Stimulated activated CD8-positive, alpha-beta memory T cell treated with anti-CD3 and anti-CD28 coated beads, Interleukin-7, amount 100 ng/mL, for 4 hours (primary cell): ENCODE results near the gene NCOA1.
A peak's percentile ranks its signal among the peaks of the same experiment; 100 is the strongest.
"Not testable (repeated sequence)": the region's sequence is repeated elsewhere in the genome, so short reads cannot be mapped to it uniquely, and the experiment has no call there.

Source experiments
- DNase-seq, 2 donors: peaks; one replicate each; pipeline ENCODE4 v3.0.0-alpha.2; 2020; ENCODE audit warnings: low read depth in 2 of 2

Gene NCOA1

DNA sequence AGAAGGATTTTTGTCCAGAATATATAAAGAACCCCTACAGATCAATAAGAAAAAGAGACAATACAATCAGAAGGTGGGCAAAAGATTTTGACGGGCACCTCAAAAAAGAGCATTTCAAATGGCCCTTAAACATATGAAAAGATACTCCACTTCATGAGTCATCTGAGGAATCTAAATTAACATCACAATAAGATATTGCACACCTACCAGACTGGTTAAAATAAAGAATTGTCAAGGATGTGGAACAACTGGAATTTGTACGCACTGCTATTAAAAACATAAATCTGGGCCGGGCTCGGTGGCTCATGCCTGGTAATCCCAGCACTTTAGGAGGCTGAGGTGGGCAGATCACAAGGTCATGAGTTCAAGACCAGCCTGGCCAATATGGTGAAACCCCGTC lies 17.0 kb upstream of the NCOA1 start:
- DNase-seq: no peak

DNA sequence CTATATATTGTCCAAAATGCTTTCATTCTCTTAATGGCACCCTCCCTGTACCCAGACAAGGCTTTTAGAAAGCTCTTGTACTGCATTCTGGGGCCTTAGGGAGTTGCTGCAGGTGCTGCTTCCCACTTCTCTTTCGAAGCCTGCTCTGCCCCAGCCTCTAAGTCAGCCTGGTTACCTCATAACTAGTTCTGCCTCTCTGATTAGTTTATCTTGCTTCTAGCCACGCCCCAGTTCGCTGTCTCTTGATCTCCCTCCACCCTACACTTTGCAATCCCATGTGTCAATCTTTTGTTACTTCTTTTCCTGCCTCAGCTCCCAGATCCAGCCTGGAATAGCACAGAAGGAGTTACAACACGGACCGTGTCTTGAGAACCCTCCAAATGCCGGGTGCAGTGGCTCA lies 13.8 kb upstream of the NCOA1 start:
- no peak for DNase-seq

DNA sequence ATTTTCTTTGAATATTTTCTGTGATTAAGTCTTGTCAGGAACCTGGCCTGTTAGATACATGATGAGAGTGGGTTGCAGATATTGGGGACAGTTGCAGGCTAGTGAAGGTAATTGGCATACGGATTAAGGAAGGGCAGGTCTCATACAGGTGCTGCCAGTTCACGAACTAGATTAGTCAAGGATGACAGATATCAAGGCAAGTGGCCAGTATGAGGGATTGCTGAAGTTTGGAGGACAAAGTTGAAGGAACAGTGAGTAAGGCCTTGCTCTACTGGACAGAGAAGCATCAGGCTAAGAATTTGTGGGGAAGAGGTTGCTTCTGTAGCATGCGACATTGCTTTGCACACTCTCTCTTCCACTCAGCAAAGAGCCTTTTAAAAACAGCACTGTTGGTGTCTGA lies 12.8 kb upstream of the NCOA1 start:
- DNase-seq: no peak

DNA sequence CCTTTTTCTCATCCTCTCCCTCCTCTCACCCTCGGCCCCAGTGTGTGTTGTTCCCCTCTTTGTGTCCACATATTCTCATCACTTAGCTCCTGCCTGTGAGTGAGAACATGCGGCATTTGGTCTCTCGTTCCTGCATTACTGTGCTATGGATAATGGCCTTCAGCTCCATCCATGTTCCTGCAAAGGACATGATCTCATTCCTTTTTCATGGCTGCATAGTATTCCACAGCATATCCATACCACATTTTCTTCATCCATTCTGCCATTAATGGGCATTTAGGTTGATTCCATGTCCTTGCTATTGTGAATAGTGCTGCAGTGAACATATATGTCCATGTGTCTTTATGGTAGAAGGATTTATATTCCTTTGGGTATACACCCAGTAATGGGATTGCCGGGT lies 10.8 kb upstream of the NCOA1 start:
- DNase-seq: no peak

DNA sequence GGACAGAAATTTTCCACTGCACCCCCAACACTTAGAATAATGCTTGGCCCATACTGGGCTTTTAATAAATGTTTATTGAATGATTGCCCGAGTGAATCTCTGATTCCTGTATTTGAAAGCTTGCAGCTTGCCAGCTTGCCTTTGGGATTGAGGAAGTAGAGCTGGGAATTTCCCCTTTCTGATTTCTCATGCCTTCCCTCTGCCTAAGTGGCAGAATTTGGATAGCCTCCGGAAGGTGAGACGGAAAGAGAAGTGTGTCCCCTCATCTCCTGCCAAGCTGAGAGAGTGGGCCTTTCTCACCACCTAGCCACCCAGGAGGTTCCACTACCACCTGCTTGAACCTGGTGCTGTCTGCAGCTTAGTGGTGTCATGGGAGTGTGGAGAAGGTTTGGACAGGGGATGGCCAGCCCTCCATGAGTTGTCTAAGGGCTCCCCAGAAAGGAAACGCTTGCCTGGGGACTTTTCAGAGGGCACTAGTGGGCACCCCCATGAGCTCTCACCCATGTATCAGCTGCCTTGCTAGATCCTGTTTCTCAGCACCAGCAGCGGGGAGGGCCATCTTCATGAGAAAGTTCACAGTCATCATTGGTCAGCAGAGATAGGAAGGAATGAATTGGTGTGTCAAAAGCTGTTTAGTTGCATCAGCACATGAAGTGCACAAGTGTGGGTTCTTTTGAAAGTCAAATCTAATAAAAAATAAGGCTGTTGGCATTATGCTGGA lies 8.6 kb upstream of the NCOA1 start:
- DNase-seq: no peak

DNA sequence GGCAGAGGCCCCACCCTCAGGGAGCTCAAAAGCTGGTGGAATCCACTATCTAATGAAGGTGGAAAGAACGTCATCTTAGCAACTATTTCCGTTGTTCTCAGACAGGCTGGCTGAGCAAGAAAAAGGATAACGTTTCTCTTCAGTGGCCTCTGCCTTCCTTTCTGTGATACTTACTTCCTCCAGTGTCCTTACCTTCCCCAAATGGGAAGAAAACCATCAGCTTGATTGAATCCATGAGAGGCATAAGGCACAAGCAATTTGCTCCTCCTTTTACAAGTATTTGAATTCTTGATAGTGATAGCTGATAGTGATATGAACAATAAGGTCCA lies 8.1 kb upstream of the NCOA1 start:
- no peak for DNase-seq

DNA sequence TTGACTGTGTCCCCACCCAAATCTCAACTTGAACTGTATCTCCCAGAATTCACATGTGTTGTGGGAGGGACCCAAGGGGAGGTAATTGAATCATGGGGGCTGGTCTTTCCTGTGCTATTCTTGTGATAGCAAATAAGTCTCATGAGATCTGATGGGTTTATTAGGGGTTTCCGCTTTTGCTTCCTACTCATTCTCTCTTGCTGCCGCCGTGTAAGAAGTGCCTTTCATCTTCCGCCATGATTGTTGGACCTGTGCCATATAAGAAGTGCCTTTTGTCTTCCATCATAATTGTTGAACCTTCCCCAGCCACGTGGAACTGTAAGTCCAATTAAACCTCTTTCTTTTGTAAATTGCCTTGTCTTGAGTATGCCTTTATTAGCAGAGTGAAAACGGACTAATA lies 6.4 kb upstream of the NCOA1 start:
- DNase-seq: not testable (repeated sequence)

DNA sequence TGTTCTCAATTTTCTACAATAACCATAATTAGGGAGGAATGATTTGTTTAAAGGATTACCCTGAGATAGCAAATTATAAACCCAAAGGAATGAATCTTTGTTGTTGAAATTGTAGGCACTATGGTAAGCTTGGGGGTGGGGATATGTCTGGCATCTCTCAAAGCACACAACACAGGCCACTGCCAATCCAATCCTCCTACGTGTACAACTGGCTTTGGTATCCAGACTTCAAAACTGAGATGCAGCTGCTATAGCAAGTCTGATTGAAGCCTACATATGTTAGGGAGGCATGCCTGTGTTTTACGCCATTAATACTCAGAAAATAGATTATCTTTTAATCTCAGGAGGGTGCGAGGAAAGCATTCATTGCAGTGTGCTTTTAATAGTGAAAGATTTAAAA lies 5.9 kb upstream of the NCOA1 start:
- DNase-seq: no peak

DNA sequence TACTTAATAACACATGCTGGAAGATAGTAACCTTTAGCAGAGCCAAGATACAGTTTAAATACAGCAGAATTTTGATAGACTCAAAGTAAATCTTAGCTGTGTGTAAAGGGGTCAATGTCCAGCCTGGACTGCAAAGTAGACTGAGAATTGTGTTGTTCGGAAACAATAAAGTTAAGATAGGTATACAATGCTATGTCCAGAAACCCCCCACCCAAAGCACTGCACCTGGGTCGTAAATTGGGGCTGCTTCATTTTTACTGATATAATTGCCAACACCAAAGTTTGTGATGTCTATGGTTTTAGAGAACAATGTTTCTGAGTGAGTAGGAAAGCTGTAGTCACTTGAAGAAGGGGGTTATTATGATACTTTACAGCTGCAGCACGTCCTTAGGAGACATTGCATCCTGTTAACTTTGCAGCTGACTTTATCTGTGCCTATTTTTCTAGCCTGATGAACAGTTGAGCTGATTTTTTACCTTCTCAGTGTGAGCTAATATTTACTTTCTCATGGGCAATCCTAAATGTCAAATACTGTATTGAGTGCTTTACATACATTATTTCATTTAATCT lies 4.3 kb upstream of the NCOA1 start:
- no peak for DNase-seq

DNA sequence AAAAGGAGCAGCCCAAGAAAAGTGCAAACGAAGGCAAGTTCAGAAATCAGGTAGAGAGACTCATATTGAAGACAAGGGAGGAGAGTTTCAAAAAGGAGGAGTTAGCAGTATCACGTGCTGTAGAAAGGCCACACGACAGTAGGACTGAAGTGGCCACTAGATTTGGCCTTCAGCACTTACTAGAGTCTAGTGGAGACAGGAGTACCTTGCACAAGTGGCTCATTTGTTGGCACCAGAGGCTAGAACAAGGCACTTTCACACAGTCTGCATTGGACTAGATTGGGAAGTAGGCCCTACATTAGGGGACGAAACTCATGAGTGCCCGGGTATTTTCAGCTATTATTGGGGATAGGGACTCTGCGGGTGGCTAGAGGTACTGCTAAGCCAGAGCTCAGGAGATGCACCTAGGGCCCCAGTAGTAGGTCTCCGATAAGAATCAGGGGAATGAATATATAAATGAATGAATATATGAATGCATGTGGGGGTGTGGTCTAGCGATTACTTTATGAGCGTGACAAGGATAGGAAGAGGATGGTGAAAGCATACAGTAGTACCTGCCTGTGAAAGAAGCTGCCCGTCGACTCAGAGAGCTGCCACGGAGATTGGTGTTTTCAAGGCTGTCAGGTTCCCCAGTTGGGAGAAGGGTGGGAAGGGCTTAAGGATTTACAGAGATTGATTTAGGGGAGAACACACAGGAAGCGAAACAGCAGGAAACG lies 1.4 kb upstream of the NCOA1 start:
- no peak for DNase-seq

DNA sequence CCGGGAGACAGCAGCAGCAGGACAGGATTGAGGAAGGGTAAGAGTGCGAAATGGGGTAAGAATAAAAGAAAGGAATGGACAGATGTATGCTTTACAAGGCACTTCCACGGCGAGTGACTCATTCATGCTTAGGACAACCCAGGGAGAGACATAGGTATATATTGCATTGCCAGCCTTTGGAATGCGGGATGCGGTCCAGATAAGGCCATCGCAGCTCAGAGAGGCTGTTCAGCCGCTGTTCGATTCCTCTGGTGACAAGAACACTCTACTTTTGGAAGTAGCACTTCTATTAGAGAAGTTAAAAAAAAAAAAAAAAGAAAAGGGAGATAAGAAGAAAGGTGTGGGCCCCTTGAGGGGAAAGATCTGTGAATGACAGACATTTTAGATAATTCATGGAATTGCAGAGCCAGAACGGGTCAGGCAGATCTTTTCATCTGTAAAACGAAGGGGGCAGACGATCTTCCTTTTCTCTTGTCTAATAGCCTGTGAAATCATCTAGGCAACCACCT lies 819 bp upstream of the NCOA1 start:
- no peak for DNase-seq

DNA sequence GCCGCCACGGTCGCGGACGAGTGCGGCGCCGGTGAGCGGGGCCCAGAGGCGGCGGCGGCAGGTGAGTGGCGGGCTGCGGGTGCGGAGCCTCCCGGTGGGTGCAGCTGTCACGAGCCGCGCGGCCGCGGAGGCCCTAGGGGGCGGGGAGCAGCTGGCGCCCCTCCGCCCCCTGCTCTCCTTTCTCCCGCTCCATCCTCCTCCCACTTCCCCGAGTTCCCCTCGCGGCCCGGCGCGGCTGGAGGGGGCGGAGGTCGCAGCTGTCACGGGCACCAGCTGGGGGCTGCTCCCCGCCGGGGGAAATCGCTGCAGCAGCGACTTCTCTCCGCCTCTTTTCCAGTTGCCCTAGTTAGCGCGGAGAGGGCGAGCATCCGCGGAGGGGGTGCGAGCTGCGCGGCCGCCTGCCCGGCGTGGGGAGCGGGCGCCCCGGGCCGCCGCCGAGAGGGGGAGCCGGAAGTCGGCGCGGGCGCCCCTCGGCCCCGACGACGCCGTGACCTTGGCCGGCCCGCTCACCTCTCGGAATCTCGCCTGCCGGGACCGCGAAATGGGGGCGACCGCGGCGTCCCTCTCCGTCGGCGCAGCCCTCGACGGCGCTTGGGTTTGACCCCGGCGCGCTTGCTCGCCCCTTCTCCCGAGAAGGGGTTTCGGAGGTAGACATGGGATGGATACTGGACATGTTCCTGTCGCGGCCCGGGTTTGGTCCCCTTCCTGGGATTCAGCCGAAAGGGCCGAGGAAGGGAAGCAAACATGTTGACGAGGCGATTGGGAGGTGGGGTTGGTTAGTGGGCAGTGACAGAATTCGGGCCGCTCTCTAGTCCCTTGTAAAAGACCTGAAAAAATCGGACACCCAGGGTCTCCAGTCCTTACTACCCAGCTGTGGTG lies 727 bp downstream of the NCOA1 start:
- peak; percentile 20 to 59 for DNase-seq

DNA sequence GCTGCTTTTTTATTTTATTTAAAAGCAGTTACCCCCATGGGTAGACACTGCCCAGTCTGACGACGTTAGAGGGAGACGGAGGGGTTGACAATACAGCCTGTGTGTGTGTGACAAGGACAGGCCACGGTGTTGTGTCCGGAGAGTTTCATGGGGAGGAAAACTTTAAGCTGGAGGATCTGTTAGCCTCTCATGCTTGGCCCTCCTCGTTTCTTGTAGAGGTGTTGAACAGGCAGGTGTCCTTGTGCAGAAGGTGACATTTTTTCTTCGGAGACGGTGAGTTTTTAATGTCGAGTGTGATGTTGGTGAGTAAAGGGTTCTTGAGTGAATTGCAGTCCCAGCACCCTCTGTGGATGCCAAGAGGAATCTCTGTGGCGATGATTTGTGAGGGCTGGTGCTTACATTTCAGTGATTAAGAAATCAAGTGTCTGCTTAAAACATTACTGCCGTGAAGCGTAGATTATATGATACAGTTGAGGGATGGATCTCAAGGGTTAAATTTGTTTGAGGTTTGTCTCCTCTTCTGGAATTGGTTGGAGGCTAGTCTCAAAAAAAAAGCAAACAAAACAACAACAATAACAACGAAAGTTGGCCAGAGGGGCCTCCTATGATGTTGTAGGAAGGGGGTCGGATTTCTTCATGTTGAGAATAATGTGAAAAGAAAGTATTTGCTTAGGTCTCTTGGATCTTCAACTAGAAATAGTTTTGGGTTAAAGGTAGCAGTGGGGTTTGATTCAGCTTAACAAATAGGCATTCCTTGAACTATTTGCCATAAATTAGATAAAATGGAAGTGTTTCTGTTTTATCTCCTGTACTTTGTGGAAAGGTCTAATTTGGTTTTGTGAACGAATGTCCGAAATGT lies 1.6 kb downstream of the NCOA1 start:
- DNase-seq: no peak

DNA sequence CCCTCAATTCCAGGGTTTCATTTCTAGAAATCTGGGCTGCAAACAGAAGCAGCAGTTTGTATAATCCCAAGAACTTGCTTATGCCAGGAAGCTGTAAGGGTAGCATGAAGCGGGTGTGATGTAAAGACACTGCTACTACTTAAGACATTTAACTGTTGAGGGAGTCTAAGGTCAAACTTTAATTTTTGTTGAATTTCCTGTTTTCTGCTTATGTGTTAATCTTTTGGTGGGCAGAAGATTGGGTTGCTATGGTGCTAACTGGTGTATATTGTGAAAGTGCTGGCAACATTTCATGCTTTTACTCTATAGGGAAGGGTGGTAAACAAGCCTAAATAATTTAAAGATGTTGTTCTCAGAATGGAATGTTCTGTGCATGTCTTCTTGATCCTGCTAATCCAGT lies 2.7 kb downstream of the NCOA1 start:
- DNase-seq: no peak

DNA sequence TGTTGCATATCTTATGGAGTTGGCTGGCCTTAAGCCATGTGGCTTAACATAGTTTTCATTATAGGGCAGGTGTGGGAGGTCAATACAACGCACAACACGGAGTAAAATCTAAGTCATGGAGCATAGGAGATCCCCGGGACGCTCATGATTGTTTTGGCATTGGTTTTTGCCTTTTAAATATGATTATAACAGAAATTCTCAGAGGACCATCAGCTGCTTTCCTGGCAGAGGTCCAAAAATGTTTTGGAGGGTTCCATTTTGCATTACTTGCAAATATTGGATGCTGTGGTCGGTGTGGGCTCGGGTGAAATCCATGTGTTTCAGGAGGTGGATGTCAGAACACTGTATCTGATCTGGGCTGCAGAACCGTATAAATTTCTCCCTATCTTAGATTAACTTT lies 3.4 kb downstream of the NCOA1 start:
- DNase-seq: no peak

DNA sequence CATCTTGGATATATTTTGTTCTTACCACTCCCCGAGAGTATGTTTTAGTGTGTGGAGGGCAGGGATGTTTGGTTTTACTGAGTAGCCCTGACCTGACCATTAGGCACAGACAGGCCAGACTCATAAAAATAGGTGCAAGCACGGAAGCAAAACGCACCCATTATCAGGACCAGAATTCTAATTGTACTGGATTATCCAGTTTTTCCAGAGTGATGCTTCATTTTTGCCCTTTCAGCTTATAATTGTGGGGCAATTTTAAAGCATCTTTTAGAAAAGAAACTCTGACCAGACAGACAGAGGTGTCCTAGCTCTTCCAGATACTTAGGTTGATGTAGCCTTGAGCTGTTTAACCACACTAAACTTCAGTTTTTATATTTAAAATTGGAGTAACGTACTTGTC lies 4.4 kb downstream of the NCOA1 start:
- DNase-seq: no peak

DNA sequence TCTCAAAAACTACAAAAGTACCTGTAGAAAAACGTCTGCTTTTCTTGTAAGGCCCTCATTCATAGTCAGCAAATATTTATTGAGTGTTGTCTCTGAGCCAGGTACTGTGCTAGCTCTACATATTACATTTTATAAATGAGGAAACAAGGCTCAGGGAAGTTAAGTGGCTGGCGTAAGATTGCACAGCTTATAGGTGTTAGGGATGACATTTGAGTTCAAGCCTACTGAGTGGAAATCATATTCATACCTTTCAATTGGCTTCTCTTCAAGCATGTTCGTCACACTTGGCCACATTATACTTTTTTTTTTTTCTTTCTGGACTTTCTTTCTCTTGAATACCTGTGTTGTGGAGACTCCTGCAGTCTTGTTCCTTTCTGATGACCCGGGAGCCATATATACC lies 5.9 kb downstream of the NCOA1 start:
- no peak for DNase-seq

DNA sequence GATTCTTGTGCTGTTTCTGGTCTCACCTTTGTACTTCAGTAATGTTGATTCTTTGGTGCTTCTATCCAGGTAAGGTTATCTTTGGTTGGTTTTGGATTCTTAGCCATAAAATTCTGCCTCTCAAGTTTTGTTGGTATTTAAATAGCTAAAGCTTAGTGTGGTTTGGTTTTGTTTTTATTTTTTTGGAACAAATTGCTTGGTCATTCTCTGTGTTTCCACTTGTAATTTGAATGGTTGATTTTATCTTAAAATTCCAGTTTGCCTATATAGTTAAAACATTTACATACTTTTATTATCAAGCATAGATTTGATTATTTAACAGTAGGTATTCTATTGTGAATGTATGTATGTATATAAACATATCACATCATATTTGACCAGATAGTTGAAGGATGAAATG lies 6.6 kb downstream of the NCOA1 start:
- no peak for DNase-seq

DNA sequence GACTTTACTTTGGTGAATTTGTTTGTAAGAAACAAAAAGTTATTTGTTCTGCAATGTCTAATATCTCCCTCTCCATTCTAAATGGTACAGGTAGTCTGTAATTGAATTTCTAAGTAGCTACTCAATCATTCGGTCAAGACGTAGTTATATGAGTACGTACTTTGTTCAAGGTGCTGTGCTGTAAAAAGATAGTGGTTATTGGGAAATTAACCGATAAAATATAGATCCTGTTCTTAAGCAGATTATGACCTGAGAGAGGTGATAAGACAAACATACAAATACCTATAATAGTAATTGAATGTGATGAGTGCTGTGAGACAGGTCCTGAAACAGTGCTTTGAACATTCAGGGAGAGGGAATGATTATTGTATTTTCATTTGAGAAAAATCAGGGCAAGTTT lies 7.1 kb downstream of the NCOA1 start:
- no peak for DNase-seq

DNA sequence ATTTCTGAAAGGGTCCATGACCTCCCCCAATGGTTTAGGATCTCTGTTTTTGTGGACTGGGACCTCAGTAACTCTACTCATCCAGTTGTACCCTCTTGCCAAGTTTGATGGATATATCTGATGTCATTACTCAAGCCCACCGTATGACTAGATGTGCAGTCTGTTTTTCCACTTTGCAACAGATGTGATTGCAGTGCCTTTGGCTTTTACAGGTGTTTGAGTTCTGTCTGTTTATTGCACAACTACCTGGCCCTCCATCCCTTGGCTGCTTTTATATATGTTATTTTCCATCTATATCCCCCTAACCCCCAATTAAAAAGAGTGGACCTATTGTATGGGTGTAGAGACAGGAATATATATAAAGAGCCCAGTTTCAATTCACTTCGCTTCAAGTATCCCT lies 10.8 kb downstream of the NCOA1 start:
- no peak for DNase-seq

DNA sequence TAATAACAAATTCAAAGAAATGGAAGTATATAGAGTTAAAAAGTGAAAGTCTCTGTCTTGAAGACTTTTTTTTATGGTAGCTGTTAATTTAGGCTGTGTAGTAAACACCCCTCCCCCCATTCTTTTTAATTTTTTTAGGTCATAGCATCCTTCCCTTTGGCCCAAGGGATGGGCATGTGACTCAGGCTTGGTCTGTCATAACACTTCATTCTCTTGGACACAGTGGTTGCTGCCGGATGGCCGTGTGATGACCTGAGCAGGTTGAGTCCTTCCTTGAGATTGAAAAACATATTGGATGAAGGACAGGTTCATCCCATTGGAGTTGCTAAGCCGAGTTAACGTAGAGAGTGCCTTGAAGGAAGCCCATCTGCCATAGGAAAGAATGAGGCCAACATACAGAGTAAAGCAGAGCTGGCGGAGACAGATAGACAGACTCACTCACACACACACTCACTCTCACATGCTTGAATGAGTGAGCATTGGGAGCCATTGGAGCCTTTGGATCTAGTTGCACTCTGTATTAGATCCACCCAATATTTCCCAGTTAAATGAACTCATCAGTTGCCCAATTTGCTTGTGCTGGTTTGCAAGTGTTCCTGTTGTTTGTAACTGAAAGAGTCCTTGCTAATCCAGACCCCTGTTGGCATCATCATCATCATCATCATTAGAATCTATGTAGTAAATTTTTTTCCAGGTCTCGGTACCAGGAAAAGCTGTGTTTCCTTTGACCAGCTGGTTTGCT lies 14.7 kb downstream of the NCOA1 start:
- no peak for DNase-seq
